Fibroblast of mammary gland (primary cell): ENCODE data around the gene IL17B.

Source experiments
- DNase-seq: peaks from one replicate; pipeline ENCODE4 v3.0.0-alpha.2; 2010; ENCODE audit warnings: low read depth
- H3K4me3 ChIP-seq: 2 replicates; pipeline ENCODE4 v1.5.1; 2011; ENCODE audit warnings: low read depth, mild to moderate bottlenecking, low read length, moderate library complexity; ENCODE audit not compliant: control insufficient read depth
- CTCF ChIP-seq: conservative IDR thresholded peaks from 2 replicates; pipeline ENCODE4 v1.5.1; 2011; ENCODE audit warnings: low read depth, low read length, inconsistent platforms; ENCODE audit not compliant: control insufficient read depth, insufficient read depth

The IL17B gene

GRCh38 chr5:149345147-149345891 is 33.8 kb downstream of the IL17B start, which contains the start of gene GRPEL2:
Gene GRPEL2, plus strand, starts transcription at chr5:149345499. Its CDS starts 41 bp downstream, at chr5:149345540.
- H3K4me3 ChIP-seq: peak within 1 kb of the TSS; percentile 88
- TF ChIP-seq CTCF: no peak
- DNase-seq: peak; percentile 96

GRCh38 chr5:149344151-149344550 is 34.9 kb downstream of the IL17B start:
- no peak for TF ChIP-seq CTCF
- DNase-seq: no peak
- H3K4me3 ChIP-seq: no peak overlapping the region

GRCh38 chr5:149341876-149342275 is 37.2 kb downstream of the IL17B start:
- TF ChIP-seq CTCF: no peak
- DNase-seq: no peak
- no peak overlapping the region for H3K4me3 ChIP-seq

- no peak for TF ChIP-seq CTCF
- H3K4me3 ChIP-seq: no peak overlapping the region
- no peak for DNase-seq
Measured at GRCh38 chr5:149340920-149341319, 38.2 kb downstream of the IL17B start.

- no peak for DNase-seq
- no peak overlapping the region for H3K4me3 ChIP-seq
- no peak for TF ChIP-seq CTCF
Measured at GRCh38 chr5:149338364-149338763, 40.7 kb downstream of the IL17B start.

GRCh38 chr5:149337736-149338135 is 41.4 kb downstream of the IL17B start:
- no peak for DNase-seq
- TF ChIP-seq CTCF: no peak
- H3K4me3 ChIP-seq: no peak overlapping the region
